TTC549 (cell line): ENCODE data around the gene FEV.

Source experiments
- FAIRE-seq: peaks from 2 replicates; lab custom pipeline; 2012; peaks lifted over from hg19 to GRCh38; lab: Jason Lieb, UNC

FEV gene

DNA sequence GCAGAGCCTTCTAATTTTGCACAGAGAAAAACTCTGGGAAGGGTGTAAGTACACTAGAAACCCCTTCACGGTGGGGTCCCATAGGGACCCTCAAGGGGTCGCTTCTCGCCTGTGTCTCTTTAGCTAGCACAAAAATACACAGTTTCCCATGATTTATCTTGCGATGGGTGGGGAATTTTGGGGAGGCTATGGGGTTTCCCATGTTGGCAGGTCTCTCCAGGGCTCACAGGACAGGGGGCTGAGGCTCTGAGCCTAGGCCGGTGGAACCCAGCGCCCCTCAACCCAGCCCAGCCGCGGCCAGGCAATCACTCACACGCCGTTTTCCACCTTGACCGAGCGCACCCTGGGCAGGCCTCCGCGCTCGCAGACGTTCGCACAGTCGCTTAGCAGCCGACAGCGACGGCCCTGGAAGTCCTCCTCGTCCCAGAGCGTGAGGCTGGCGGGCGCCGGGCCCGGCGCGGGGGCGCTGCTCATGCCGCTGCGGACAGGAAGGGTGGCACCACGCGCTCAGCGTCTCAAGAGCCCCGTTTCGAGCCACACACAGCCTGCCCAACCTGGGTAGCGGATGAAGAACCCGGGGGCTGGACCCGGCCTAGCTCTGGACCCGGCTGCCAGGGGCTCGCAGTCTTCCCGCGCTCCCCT, 7.8 kb upstream of the FEV start:
- no peak for FAIRE-seq

DNA sequence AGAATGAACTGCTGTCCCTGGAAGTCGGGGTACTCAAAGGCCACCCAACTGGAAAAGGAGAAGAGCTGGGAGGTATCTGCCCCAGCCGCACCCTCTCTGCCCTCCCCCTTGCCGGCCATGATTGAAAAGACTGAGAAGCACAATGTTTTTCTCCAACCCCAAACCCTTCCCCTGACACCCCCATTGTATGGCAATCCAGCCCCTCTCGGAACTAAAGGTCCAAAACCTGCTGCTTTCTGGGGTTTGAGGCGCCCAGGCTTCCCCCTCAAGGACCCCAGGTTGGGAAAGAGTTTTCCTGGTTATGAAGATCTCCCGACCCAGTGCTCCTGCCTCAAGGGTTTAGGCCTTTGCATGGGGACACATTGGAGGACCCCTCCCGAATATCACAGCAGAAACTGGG, 7.2 kb upstream of the FEV start:
- FAIRE-seq = no peak

GRCh38 chr2:218991674-218992168, 6.7 kb upstream of the FEV start:
- FAIRE-seq = no peak

GRCh38 chr2:218990612-218991011, 5.6 kb upstream of the FEV start:
- FAIRE-seq = no peak

DNA sequence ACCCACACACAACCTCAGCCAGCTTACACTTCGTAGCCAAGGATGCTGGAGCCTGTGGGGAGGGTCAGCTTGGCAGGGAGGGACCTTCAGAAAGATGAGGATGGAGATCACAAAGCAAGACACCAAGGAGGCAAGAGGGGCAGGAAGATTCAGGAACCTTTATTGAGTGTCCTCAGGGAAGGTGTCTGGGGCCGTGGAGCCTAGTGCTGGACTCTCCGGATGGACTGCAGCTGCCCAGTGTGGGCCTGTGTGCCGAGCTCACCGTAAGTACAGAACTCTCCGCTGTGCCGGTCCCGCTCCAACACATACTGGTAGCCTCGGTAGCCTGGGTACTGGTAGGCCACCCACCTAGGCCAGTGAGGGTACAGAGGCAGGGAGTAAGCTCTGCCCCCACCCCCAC, 5.1 kb upstream of the FEV start:
- no peak for FAIRE-seq

DNA sequence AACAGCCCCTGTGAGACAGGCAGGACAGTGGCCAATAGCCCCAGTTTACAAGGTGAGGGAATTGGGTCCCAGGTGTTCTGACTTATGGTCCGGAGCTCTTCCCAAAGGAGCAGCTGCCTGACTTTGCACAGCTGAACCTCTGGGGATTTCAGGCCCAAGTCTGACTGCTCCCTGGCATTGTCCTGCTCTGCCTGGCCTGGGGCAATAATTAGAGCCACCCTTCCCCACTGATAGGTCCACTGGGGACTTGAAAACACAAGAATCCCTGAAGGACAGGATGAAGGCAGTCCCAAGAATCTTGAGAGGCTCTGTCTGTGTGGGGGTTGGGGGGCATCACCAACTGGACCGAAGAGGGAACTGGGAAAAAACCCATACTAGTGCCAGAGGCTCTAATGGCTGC, 3.7 kb upstream of the FEV start:
- FAIRE-seq = no peak

GRCh38 chr2:218988164-218988563, 3.2 kb upstream of the FEV start:
- FAIRE-seq = no peak

DNA sequence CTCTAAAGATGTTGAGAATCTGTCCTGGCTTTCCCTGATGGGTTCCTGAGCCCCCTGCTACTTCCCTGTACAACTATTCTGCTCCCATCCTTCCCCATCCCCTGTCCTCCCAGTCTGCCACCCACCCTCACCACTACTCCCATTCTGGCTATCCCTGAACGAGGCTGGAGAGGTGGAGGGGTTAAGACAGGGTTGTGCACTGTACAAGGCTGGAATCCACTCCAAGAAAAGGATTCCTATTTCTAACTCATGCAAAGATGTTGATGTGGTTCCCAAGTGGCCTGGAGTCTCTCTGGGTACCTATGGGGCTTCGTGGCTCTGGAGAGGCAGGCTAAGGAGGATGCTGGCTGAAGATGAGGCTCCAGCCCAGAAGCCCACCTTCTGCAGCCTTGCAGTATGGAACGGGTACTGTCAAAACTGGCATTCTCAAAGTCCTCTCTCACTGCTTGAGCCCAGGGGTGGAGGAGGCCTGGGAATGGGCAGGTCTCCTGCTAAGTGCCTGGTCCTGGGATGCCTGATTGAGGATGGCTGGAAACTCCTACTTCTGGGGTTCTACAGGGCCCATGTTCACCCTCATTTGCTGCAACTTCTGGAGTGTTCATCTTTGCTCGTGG, 1.3 kb upstream of the FEV start:
- FAIRE-seq = no peak

GRCh38 chr2:218985325-218986091, 524 bp upstream of the FEV start:
- no peak for FAIRE-seq

- no peak for FAIRE-seq
Observed at GRCh38 chr2:218984239-218985020, 554 bp downstream of the FEV start.

- FAIRE-seq = no peak
Observed at GRCh38 chr2:218983934-218984238, 1.1 kb downstream of the FEV start.

DNA sequence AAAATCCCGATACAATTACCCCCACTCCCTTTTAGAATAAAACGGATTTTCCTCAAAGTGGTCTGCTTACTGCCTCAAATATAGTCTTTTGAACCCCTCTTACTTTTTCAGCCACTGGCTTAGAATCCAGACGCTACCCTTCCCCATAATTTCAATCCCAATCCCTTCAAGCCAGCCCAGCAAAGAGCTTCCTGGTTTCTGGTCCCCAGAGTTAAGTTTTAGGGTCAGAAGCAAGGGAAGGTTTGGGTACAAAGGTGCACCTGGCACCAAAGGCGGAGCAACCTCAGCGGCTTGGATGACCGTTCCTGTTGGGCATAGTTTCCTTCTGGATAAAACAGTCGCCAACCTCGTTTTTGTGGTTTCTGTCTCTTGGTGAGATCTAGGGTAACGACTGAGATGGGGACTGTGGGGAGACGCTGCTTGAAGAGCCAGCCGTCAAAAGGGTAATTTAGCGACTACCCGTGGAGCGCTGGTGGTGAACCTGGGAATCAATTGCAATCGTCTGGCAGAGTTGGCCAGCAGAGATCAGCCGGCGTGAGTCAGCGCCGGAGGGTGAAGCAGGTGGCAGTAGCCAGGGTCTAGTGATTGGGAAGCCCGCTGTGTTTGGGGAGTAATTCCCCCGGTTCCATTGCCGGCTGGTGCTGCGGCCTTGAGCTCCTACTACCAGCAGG, 1.6 kb downstream of the FEV start:
- FAIRE-seq = no peak

DNA sequence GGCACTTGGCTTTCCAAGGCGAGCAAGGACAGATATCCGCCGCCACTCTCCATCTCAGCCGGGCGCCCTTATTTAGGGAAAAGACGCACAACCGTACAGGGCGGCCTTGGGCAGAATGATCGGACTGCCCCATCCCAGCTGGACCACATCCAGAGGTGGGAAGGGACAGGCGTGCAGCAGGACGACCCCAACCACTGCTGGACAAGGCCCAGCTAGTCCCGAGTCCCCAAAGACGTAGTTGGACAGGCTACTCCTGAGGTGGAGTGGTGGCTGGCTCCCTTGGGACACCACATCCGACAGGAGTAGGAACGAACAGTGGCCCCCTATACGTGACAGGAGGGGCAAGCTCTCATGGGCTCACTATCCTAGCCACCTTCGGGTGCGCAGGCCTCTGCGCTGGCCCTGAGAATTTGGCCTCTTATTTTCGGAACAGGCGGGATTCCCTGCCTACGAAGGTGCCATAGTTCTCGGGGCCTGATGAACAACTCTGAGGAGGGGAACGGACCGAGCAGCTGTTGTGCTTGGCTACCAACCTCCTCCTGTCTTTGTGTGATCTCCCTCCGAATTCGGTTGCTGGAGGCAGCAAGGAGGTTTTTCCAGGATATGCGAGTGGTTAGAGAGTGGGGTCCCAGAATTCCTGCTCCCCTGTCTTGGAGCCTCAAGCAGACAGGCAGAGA, 2.3 kb downstream of the FEV start:
- no peak for FAIRE-seq

GRCh38 chr2:218981881-218982585, 3.0 kb downstream of the FEV start:
- FAIRE-seq = no peak

GRCh38 chr2:218981390-218981880, 3.5 kb downstream of the FEV start:
- FAIRE-seq = no peak

GRCh38 chr2:218980735-218981389, 4.1 kb downstream of the FEV start:
- no peak for FAIRE-seq

GRCh38 chr2:218979846-218980734, 4.9 kb downstream of the FEV start:
- no peak for FAIRE-seq

GRCh38 chr2:218975060-218975777, 9.8 kb downstream of the FEV start:
- no peak for FAIRE-seq

GRCh38 chr2:218970894-218971293, 14.1 kb downstream of the FEV start:
- FAIRE-seq = no peak
